ENCODE data around the gene LHFPL2.
"Not testable (repeated sequence)": the region's sequence is repeated elsewhere in the genome, so short reads cannot be mapped to it uniquely, and the experiment has no call there.

LHFPL2 gene

GRCh38 chr5:78672154-78672553 is 23.6 kb upstream of the LHFPL2 start:
- no peak for TF ChIP-seq POLR2A (IDR thresholded peaks at IDR 0.05; ENCODE audit: low read depth, low read length)
- no peak for FAIRE-seq
- DNase-seq (ENCODE audit: insufficient read length, low spot score): no peak

- no peak for TF ChIP-seq POLR2A (IDR thresholded peaks at IDR 0.05; ENCODE audit: low read depth, low read length)
- FAIRE-seq (no peak), DNase-seq (ENCODE audit: insufficient read length, low spot score) (no peak)
Measured at GRCh38 chr5:78671609-78672008, 23.0 kb upstream of the LHFPL2 start.

GRCh38 chr5:78670701-78671269 is 22.2 kb upstream of the LHFPL2 start:
- DNase-seq (ENCODE audit: insufficient read length, low spot score) (no peak), FAIRE-seq (no peak)
- TF ChIP-seq POLR2A (IDR thresholded peaks at IDR 0.05; ENCODE audit: low read depth, low read length): no peak

GRCh38 chr5:78669331-78669730 is 20.8 kb upstream of the LHFPL2 start:
- TF ChIP-seq POLR2A (IDR thresholded peaks at IDR 0.05; ENCODE audit: low read depth, low read length): no peak
- DNase-seq (ENCODE audit: insufficient read length, low spot score): no peak
- FAIRE-seq: no peak

GRCh38 chr5:78667461-78668103 is 19.0 kb upstream of the LHFPL2 start:
- no peak for TF ChIP-seq POLR2A (IDR thresholded peaks at IDR 0.05; ENCODE audit: low read depth, low read length)
- no peak for FAIRE-seq
- no peak for DNase-seq (ENCODE audit: insufficient read length, low spot score)

- not testable (repeated sequence) for FAIRE-seq; DNase-seq (ENCODE audit: insufficient read length, low spot score)
Measured at GRCh38 chr5:78666975-78667374, 18.4 kb upstream of the LHFPL2 start.

GRCh38 chr5:78666041-78666444 is 17.5 kb upstream of the LHFPL2 start:
- TF ChIP-seq POLR2A (IDR thresholded peaks at IDR 0.05; ENCODE audit: low read depth, low read length): no peak
- DNase-seq (ENCODE audit: insufficient read length, low spot score) (no peak), FAIRE-seq (no peak)

- no peak for DNase-seq (ENCODE audit: insufficient read length, low spot score)
- FAIRE-seq: no peak
- no peak for TF ChIP-seq POLR2A (IDR thresholded peaks at IDR 0.05; ENCODE audit: low read depth, low read length)
Measured at GRCh38 chr5:78665534-78665933, 17.0 kb upstream of the LHFPL2 start.

GRCh38 chr5:78662323-78662722 is 13.8 kb upstream of the LHFPL2 start:
- no peak for TF ChIP-seq POLR2A (IDR thresholded peaks at IDR 0.05; ENCODE audit: low read depth, low read length)
- no peak for DNase-seq (ENCODE audit: insufficient read length, low spot score)
- FAIRE-seq: no peak

- TF ChIP-seq POLR2A (IDR thresholded peaks at IDR 0.05; ENCODE audit: low read depth, low read length): no peak
- DNase-seq (ENCODE audit: insufficient read length, low spot score) (no peak), FAIRE-seq (no peak)
Measured at GRCh38 chr5:78661691-78662090, 13.1 kb upstream of the LHFPL2 start.

GRCh38 chr5:78661044-78661443 is 12.5 kb upstream of the LHFPL2 start:
- TF ChIP-seq POLR2A (IDR thresholded peaks at IDR 0.05; ENCODE audit: low read depth, low read length): no peak
- DNase-seq (ENCODE audit: insufficient read length, low spot score) (no peak), FAIRE-seq (no peak)

GRCh38 chr5:78660401-78660800 is 11.8 kb upstream of the LHFPL2 start:
- FAIRE-seq (no peak), DNase-seq (ENCODE audit: insufficient read length, low spot score) (no peak)
- no peak for TF ChIP-seq POLR2A (IDR thresholded peaks at IDR 0.05; ENCODE audit: low read depth, low read length)

- no peak for FAIRE-seq
- no peak for DNase-seq (ENCODE audit: insufficient read length, low spot score)
- TF ChIP-seq POLR2A (IDR thresholded peaks at IDR 0.05; ENCODE audit: low read depth, low read length): no peak
Measured at GRCh38 chr5:78659714-78660113, 11.1 kb upstream of the LHFPL2 start.

GRCh38 chr5:78659114-78659513 is 10.5 kb upstream of the LHFPL2 start:
- no peak for DNase-seq (ENCODE audit: insufficient read length, low spot score)
- no peak for TF ChIP-seq POLR2A (IDR thresholded peaks at IDR 0.05; ENCODE audit: low read depth, low read length)
- no peak for FAIRE-seq

GRCh38 chr5:78657201-78657600 is 8.6 kb upstream of the LHFPL2 start:
- DNase-seq (ENCODE audit: insufficient read length, low spot score) (no peak), FAIRE-seq (no peak)
- TF ChIP-seq POLR2A (IDR thresholded peaks at IDR 0.05; ENCODE audit: low read depth, low read length): no peak
